ENCODE measurements around the gene RBM20. TPM values are rescaled to one million over a fixed set of nuclear protein-coding genes. Genes with fewer than 3 reads are reported as not detected.
"Not testable (repeated sequence)": the region's sequence is repeated elsewhere in the genome, so short reads cannot be mapped to it uniquely, and the experiment has no call there.

RBM20 gene
- total and polyA plus RNA-seq, 10 of the 15 experiments (the other 5 are each of a cell fraction or from before 2014, with no cell fraction given), result 0.04 to 0.26 (median 0.15) TPM

DNA sequence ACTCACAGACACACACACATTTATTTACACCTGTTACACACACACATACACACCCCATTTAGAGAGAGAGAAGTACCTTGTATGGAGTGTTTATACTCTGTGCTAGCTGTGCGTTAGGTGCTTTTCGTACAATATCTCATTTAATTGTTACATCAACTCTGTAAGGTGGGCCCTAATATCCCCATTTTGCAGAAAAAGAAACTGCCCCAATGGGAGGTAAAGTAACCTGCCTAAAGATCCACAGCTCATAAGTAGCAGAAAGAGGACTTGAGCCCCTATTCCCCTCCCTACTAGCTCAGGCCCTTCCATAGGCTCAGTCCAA is 23.8 kb upstream of the RBM20 start (continued):
- TF ChIP-seq, protein P1, sequence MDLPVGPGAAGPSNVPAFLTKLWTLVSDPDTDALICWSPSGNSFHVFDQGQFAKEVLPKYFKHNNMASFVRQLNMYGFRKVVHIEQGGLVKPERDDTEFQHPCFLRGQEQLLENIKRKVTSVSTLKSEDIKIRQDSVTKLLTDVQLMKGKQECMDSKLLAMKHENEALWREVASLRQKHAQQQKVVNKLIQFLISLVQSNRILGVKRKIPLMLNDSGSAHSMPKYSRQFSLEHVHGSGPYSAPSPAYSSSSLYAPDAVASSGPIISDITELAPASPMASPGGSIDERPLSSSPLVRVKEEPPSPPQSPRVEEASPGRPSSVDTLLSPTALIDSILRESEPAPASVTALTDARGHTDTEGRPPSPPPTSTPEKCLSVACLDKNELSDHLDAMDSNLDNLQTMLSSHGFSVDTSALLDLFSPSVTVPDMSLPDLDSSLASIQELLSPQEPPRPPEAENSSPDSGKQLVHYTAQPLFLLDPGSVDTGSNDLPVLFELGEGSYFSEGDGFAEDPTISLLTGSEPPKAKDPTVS (IDR thresholded peaks at IDR 0.05; ENCODE audit: low read depth, low read length), result no peak
- TF ChIP-seq POU2F2 (IDR thresholded peaks at IDR 0.05; ENCODE audit: borderline replicate concordance, low read depth, low read length) (no peak), JUNB (IDR thresholded peaks at IDR 0.05) (no peak), KDM1A (IDR thresholded peaks at IDR 0.05; ENCODE audit: borderline replicate concordance) (no peak), NFYB (IDR thresholded peaks at IDR 0.05; ENCODE audit: insufficient read depth, low read depth, low read length) (no peak)
- TF ChIP-seq, protein P2, sequence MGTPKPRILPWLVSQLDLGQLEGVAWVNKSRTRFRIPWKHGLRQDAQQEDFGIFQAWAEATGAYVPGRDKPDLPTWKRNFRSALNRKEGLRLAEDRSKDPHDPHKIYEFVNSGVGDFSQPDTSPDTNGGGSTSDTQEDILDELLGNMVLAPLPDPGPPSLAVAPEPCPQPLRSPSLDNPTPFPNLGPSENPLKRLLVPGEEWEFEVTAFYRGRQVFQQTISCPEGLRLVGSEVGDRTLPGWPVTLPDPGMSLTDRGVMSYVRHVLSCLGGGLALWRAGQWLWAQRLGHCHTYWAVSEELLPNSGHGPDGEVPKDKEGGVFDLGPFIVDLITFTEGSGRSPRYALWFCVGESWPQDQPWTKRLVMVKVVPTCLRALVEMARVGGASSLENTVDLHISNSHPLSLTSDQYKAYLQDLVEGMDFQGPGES (IDR thresholded peaks at IDR 0.05), result no peak
- TF ChIP-seq, protein P3, sequence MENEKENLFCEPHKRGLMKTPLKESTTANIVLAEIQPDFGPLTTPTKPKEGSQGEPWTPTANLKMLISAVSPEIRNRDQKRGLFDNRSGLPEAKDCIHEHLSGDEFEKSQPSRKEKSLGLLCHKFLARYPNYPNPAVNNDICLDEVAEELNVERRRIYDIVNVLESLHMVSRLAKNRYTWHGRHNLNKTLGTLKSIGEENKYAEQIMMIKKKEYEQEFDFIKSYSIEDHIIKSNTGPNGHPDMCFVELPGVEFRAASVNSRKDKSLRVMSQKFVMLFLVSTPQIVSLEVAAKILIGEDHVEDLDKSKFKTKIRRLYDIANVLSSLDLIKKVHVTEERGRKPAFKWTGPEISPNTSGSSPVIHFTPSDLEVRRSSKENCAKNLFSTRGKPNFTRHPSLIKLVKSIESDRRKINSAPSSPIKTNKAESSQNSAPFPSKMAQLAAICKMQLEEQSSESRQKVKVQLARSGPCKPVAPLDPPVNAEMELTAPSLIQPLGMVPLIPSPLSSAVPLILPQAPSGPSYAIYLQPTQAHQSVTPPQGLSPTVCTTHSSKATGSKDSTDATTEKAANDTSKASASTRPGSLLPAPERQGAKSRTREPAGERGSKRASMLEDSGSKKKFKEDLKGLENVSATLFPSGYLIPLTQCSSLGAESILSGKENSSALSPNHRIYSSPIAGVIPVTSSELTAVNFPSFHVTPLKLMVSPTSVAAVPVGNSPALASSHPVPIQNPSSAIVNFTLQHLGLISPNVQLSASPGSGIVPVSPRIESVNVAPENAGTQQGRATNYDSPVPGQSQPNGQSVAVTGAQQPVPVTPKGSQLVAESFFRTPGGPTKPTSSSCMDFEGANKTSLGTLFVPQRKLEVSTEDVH (IDR thresholded peaks at IDR 0.05; ENCODE audit: low read depth, partially characterized antibody), result no peak

DNA sequence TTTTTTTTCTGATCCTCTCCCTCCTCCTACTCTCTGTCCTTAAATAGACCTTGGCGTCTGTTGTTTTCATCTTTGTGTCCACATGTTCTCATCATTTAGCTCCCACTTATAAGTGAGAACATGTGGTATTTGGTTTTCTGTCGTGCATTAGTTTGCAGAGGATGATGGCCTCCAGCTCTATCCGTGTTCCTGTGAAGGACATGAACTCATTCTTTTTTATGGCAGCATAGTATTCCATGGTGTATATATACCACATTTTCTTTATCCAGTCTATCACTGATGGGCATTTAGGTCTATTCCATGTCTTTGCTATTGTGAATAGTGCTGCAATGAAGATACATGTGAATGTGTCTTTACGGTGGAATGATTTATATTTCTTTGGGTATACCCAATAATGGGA is 20.8 kb upstream of the RBM20 start:
- H3K36me3 ChIP-seq (ENCODE audit: control insufficient read depth in 2 of 2, insufficient read depth in 2 of 2, low read length in 1 of 2); H2AFZ ChIP-seq (ENCODE audit: control insufficient read depth, low read depth, low read length); H3K4me2 ChIP-seq (ENCODE audit: control insufficient read depth, insufficient read depth); RAD21 ChIA-PET (ENCODE audit: unreplicated experiment); H3K27me3 ChIP-seq (replicated peaks in 1 of 2; ENCODE audit: control insufficient read depth in 2 of 2, insufficient read depth in 2 of 2, low read length in 1 of 2); BruUV-seq (replicated peaks); H3K9ac ChIP-seq (ENCODE audit: control insufficient read depth, insufficient read depth, low read length); H3K4me1 ChIP-seq (ENCODE audit: control insufficient read depth, insufficient read depth, low read length); H3K27ac ChIP-seq (ENCODE audit: control insufficient read depth, insufficient read depth); intact Hi-C loops (cut with micrococcal nuclease; ENCODE audit: unreplicated experiment); POLR2A ChIA-PET; FAIRE-seq; ATAC-seq; H3K79me2 ChIP-seq (ENCODE audit: control insufficient read depth, insufficient read depth, low read length); DNase-seq (ENCODE audit: low read depth, low spot score); H4K20me1 ChIP-seq (ENCODE audit: control insufficient read depth, insufficient read depth); H3K9me3 ChIP-seq (replicated peaks; ENCODE audit: control insufficient read depth, insufficient read depth, low read length); H3K4me3 ChIP-seq: not testable (repeated sequence)
- WGBS (ENCODE audit: insufficient coverage, insufficient replicate concordance, low lambda C conversion rate, missing lambda C conversion rate), result 48% methylated on average over 4 of the region's 4 CpGs
- ChIA-PET CTCF (interaction anchor here (0.7 to 2.1 kb wide), 4 partner anchors 10 to 317 kb away, joined by 3 to 8 read pairs (median 4); no protein-coding TSS in a partner anchor), SMC1A (ENCODE audit: uncharacterized antibody, unreplicated experiment) (interaction anchor here (0.7 to 2.2 kb wide), 7 partner anchors 11 to 57 kb away, joined by 3 to 9 read pairs (median 3); no protein-coding TSS in a partner anchor)
- in situ Hi-C loops (cut with MboI), result loop anchor here (25.0 kb wide), 1 partner anchor 1514 kb away; no protein-coding TSS in a partner anchor

Data from GM12878 (cell line).